IMR-90 (cell line): ENCODE measurements around the gene EFNA5. TPM values are rescaled to one million over a fixed set of nuclear protein-coding genes. Genes with fewer than 3 reads are reported as not detected.
A peak's percentile ranks its signal among the peaks of the same experiment; 100 is the strongest.

ENCODE experiments used
- ATAC-seq: fragments of 200-7000 bp; cut with Tn5 transposase; 2 replicates; pipeline ENCODE4 v1.9.1; 2020; ENCODE audit warnings: low read depth, mild to moderate bottlenecking, moderate library complexity
- BruUV-seq: library from RNA; stranded (reverse); fragments of 400-500 nt; replicated peaks from 2 replicates; lab custom pipeline; 2021; lab: Mats Ljungman, UMichigan
- CTCF ChIA-PET: fragments of 300-600 bp; formaldehyde crosslinking; extraction: SDS; loops from one replicate; lab custom pipeline; 2021; ENCODE audit warnings: antibody characterized with exemption; lab: Yijun Ruan, JAX
- POLR2A ChIA-PET: fragments of 300-600 bp; sonication (Branson Sonifier 250); formaldehyde crosslinking; loops from one replicate; lab custom pipeline; 2022; ENCODE audit warnings: antibody characterized with exemption; ENCODE audit not compliant: unreplicated experiment; lab: Charles Lee
- DNase-seq: peaks from one replicate; pipeline ENCODE4 v3.0.0; 2013
- H2AFZ ChIP-seq: replicated peaks from 2 replicates; pipeline ENCODE3; 2013; ENCODE audit warnings: low read length, mild to moderate bottlenecking; ENCODE audit not compliant: poor library complexity
- H2AK5ac ChIP-seq: 2 replicates; pipeline ENCODE4 v1.6.1; 2013; ENCODE audit warnings: low read depth, low read length, inconsistent platforms
- H2AK9ac ChIP-seq: replicated peaks from 2 replicates; pipeline ENCODE3; 2013; ENCODE audit warnings: mild to moderate bottlenecking, low read depth, low read length, moderate library complexity; ENCODE audit not compliant: poor library complexity
- H2BK120ac ChIP-seq: 2 replicates; pipeline ENCODE4 v1.6.1; 2013; ENCODE audit warnings: low read depth, low read length, inconsistent platforms
- H2BK15ac ChIP-seq: 3 replicates; pipeline ENCODE4 v1.6.1; 2013; ENCODE audit warnings: low read depth, low read length, inconsistent platforms
- H2BK20ac ChIP-seq: 2 replicates; pipeline ENCODE4 v1.6.1; 2013; ENCODE audit warnings: low read depth, mild to moderate bottlenecking, inconsistent platforms, low read length, moderate library complexity
- H2BK5ac ChIP-seq: 2 replicates; pipeline ENCODE4 v1.6.1; 2013; ENCODE audit warnings: mild to moderate bottlenecking, low read depth, low read length, inconsistent platforms; ENCODE audit not compliant: poor library complexity, severe bottlenecking
- H3K14ac ChIP-seq: replicated peaks from 2 replicates; pipeline ENCODE4 v1.6.1; 2013; ENCODE audit warnings: low read depth, low read length, inconsistent platforms
- H3K18ac ChIP-seq: 2 replicates; pipeline ENCODE4 v1.6.1; 2013; ENCODE audit warnings: low read depth, low read length, control low read depth
- H3K23ac ChIP-seq: 2 replicates; pipeline ENCODE4 v1.6.1; 2013; ENCODE audit warnings: low read depth, low read length, inconsistent platforms
- H3K27ac ChIP-seq: 2 replicates; pipeline ENCODE4 v1.5.1; 2013; ENCODE audit warnings: mild to moderate bottlenecking, control low read depth, low read length; ENCODE audit not compliant: insufficient read depth
- H3K27me3 ChIP-seq: 2 replicates; pipeline ENCODE4 v1.6.1; 2013; ENCODE audit warnings: low read length; ENCODE audit not compliant: control insufficient read depth, insufficient read depth
- H3K36me3 ChIP-seq: 2 replicates; pipeline ENCODE4 v1.6.1; 2013; ENCODE audit warnings: low read length, mixed read lengths; ENCODE audit not compliant: control insufficient read depth, insufficient read depth
- H3K4ac ChIP-seq: 2 replicates; pipeline ENCODE4 v1.6.1; 2013; ENCODE audit warnings: low read depth, low read length, inconsistent platforms
- H3K4me1 ChIP-seq: 2 replicates; pipeline ENCODE4 v1.6.1; 2013; ENCODE audit warnings: low read length, mixed read lengths; ENCODE audit not compliant: control insufficient read depth, insufficient read depth
- H3K4me2 ChIP-seq: 2 replicates; pipeline ENCODE4 v1.6.1; 2013; ENCODE audit warnings: low read depth, mild to moderate bottlenecking, control low read depth, low read length, moderate library complexity
- H3K4me3 ChIP-seq: 2 replicates; pipeline ENCODE4 v1.5.1; 2013; ENCODE audit warnings: low read depth, mild to moderate bottlenecking, control low read depth, low read length, moderate library complexity; ENCODE audit not compliant: insufficient read depth
- H3K56ac ChIP-seq: 2 replicates; pipeline ENCODE4 v1.6.1; 2013; ENCODE audit warnings: low read length, inconsistent platforms; ENCODE audit not compliant: insufficient read depth; ENCODE audit errors: extremely low read depth
- H3K79me1 ChIP-seq, 2 experiments: 2 replicates each; pipeline ENCODE4 v1.6.1; 2013; ENCODE audit warnings: low read length in 2 of 2, inconsistent platforms in 1 of 2, low read depth in 1 of 2
- H3K9ac ChIP-seq: 2 replicates; pipeline ENCODE4 v1.6.1; 2013; ENCODE audit warnings: low read depth, low read length, control low read depth
- H3K9me1 ChIP-seq: 2 replicates; pipeline ENCODE4 v1.6.1; 2013; ENCODE audit warnings: low read length, inconsistent platforms; ENCODE audit not compliant: insufficient read depth
- H3K9me3 ChIP-seq: 2 replicates; pipeline ENCODE4 v1.6.1; 2013; ENCODE audit warnings: low read length; ENCODE audit not compliant: control insufficient read depth, insufficient read depth
- H4K20me1 ChIP-seq: 2 replicates; pipeline ENCODE4 v1.6.1; 2013; ENCODE audit warnings: low read length, inconsistent platforms; ENCODE audit not compliant: insufficient read depth
- H4K5ac ChIP-seq: 2 replicates; pipeline ENCODE4 v1.6.1; 2013; ENCODE audit warnings: mild to moderate bottlenecking, low read depth, low read length, control low read depth
- H4K8ac ChIP-seq, 2 experiments: 2 replicates each; pipeline ENCODE4 v1.6.1; 2013; ENCODE audit warnings: low read depth in 2 of 2, low read length in 2 of 2, control low read depth in 1 of 2, inconsistent platforms in 1 of 2
- H4K91ac ChIP-seq: 2 replicates; pipeline ENCODE4 v1.6.1; 2013; ENCODE audit warnings: low read depth, low read length, inconsistent platforms; ENCODE audit not compliant: insufficient read depth
- CEBPB ChIP-seq: IDR thresholded peaks from 2 replicates; pipeline ENCODE4 v1.6.1; 2012; ENCODE audit warnings: low read depth, low read length, improper control_type of control experiment
- CHD1 ChIP-seq: IDR thresholded peaks from 2 replicates; pipeline ENCODE4 v1.6.1; 2012; ENCODE audit warnings: low read depth, low read length, improper control_type of control experiment
- RFX5 ChIP-seq: IDR thresholded peaks from 2 replicates; pipeline ENCODE4 v1.8.0; 2012; ENCODE audit warnings: low read depth, mild to moderate bottlenecking, low read length, moderate library complexity
- SMC3 ChIP-seq: fragments of 150-350 bp; IDR thresholded peaks from 2 replicates; pipeline ENCODE4 v1.6.1; 2016; ENCODE audit warnings: low read depth, mild to moderate bottlenecking, antibody characterized with exemption, low read length, moderate library complexity
- WGBS, 2 experiments: methylation state at CpG; one replicate each; pipeline versions ENCODE4 v1.1.5 to v1.1.7; 2013; ENCODE audit warnings: missing lambda C conversion rate in 2 of 2; ENCODE audit not compliant: insufficient read length in 1 of 2; ENCODE audit errors: extremely low coverage in 2 of 2; 5-methylcytosine and 5-hydroxymethylcytosine counted together
- dilution Hi-C: fragments of 300-500 bp; cut with HindIII; formaldehyde crosslinking; loops from one replicate; pipeline ENCODE4 v1.14.3; 2018; ENCODE audit warnings: low sequenced_read_pairs; ENCODE audit not compliant: unreplicated experiment
- in situ Hi-C: fragments of 300-500 bp; cut with MboI; formaldehyde crosslinking; loops from 3 replicates; pipeline ENCODE4 v1.14.3; 2019; ENCODE audit warnings: low sequenced_read_pairs, inconsistent platforms, mixed read lengths
- intact Hi-C: fragments of 100-400 bp; cut with micrococcal nuclease; formaldehyde crosslinking; loops from 2 replicates; pipeline ENCODE4 v1.10.0; 2022
- polyA plus RNA-seq, 3 experiments: library from polyadenylated mRNA; depleted of rRNA; stranded (reverse); fragments of >200 nt; gene quantifications; 2 replicates each; pipeline ENCODE4 v1.2.3, GENCODE V29; 2012; ENCODE audit warnings: low replicate concordance in 1 of 3
- total RNA-seq: library from RNA; depleted of rRNA; stranded (reverse); fragments of >200 nt; gene quantifications from 2 replicates; pipeline ENCODE4 v1.2.3, GENCODE V29; 2012
- TF ChIP-seq, protein P1 (sequence below): fragments of 150-350 bp; IDR thresholded peaks from 2 replicates; pipeline ENCODE4 v1.6.1; 2016; ENCODE audit warnings: low read depth, mild to moderate bottlenecking, low read length, moderate library complexity, borderline replicate concordance

Gene EFNA5
- total and polyA plus RNA-seq, 2 of the 4 experiments (the other 2 are of a cell fraction) = 1.5 to 1.6 TPM

DNA sequence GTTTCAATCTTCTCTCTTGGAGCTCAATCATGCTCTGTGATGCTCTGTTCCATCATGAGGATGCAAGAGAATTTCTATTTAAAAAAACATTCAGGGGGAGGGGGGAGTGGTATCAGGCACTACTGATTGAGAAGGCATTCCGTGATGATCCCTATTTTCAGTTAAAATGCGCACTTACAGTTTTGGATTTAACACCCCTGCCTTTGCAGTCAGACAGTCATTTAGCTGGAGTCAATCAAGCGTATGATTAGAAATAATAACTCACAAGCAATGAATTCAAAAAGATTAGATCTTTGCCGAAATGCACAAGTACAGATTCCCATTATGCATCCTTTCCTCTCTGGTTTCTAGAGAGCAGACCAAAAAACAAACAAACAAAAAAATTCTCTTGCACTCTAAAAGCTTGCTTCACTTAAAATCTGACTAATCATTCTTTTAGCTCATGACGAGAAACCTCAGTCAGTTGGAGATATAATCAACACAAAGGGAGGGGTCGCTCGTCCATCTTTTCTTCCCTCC is 55.4 kb downstream of the EFNA5 start:
- Histone ChIP-seq H3K9me3 (no peaks in the 10 kb centered on the region), H4K91ac (no peak overlapping the region), H3K27ac (no peak overlapping the region), H3K9me1 (no peaks in the 10 kb centered on the region), H3K27me3 (no peaks in the 10 kb centered on the region), H2AK9ac (no peak overlapping the region), H3K18ac (no peak overlapping the region), H3K79me1 (no peaks in the 10 kb centered on the region; a peak in 1 of 4 replicates), H3K4me1 (no peaks in the 10 kb centered on the region), H3K9ac (no peak overlapping the region), H2BK15ac (no peak overlapping the region), H3K4me3 (no peak overlapping the region), H2BK5ac (no peak overlapping the region), H3K4ac (no peak overlapping the region), H4K8ac (no peak overlapping the region), H4K20me1 (no peaks in the 10 kb centered on the region), H2AK5ac (no peak overlapping the region), H3K36me3 (no peaks in the 10 kb centered on the region), H3K56ac (no peak overlapping the region), H3K4me2 (no peak overlapping the region), H4K5ac (no peak overlapping the region), H3K23ac (0 out of 2 replicates have a peak overlapping the region, but pooled peaks have one; percentile 16), H2BK120ac (no peak overlapping the region), H3K14ac (no peak overlapping the region), H2AFZ (no peak overlapping the region), H2BK20ac (no peak overlapping the region)
- 90% methylated on average over 2 of the region's 7 CpGs; no CpG with 5 or more reads in 1 of the 2 experiments for WGBS, 2 experiments
- ChIA-PET POLR2A (no interaction called here), CTCF (no interaction called here)
- no peak for DNase-seq
- no TSS peak for BruUV-seq
- in situ Hi-C loops (no loop called here), dilution Hi-C loops (no loop called here), intact Hi-C loops (no loop called here)
- no peak for ATAC-seq
- TF ChIP-seq CHD1 (no peak), SMC3 (no peak), CEBPB (no peak), RFX5 (no peak)
- TF ChIP-seq, protein P1, sequence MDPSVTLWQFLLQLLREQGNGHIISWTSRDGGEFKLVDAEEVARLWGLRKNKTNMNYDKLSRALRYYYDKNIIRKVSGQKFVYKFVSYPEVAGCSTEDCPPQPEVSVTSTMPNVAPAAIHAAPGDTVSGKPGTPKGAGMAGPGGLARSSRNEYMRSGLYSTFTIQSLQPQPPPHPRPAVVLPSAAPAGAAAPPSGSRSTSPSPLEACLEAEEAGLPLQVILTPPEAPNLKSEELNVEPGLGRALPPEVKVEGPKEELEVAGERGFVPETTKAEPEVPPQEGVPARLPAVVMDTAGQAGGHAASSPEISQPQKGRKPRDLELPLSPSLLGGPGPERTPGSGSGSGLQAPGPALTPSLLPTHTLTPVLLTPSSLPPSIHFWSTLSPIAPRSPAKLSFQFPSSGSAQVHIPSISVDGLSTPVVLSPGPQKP = no peak
